Naive thymus-derived CD4-positive, alpha-beta T cell (primary cell): ENCODE measurements around the gene ENTPD8. TPM values are rescaled to one million over a fixed set of nuclear protein-coding genes. Genes with fewer than 3 reads are reported as not detected.
A peak's percentile ranks its signal among the peaks of the same experiment; 100 is the strongest.

Experiments
- ATAC-seq: fragments of 150-1000 bp; cut with Tn5 transposase; 2 replicates; pipeline ENCODE4 v1.10.0; 2021; ENCODE audit warnings: mild to moderate bottlenecking, moderate library complexity
- CTCF ChIA-PET: fragments of 350-600 bp; sonication (Branson Sonifier 250); formaldehyde crosslinking; loops from one replicate; lab custom pipeline; 2021; ENCODE audit warnings: antibody characterized with exemption; lab: Charles Lee
- POLR2A ChIA-PET: fragments of 350-600 bp; sonication (Branson Sonifier 250); formaldehyde crosslinking; loops from one replicate; lab custom pipeline; 2021; ENCODE audit warnings: antibody characterized with exemption, inconsistent platforms; lab: Charles Lee
- DNase-seq, 9 donors: peaks; one replicate each; pipeline versions ENCODE4 v3.0.0 to v3.0.0-alpha.2; 2020 to 2022; ENCODE audit warnings: mixed read lengths in 1 of 9
- H3K27ac ChIP-seq: one replicate; pipeline ENCODE4 v1.7.0; 2013; ENCODE audit warnings: mild to moderate bottlenecking, low read depth, low read length, moderate library complexity
- H3K27me3 ChIP-seq, 2 donors: one replicate each; pipeline ENCODE4 v1.7.0; 2013; ENCODE audit warnings: low read length in 2 of 2, mild to moderate bottlenecking in 2 of 2, moderate library complexity in 2 of 2; ENCODE audit not compliant: control insufficient read depth in 2 of 2, insufficient read depth in 2 of 2
- H3K36me3 ChIP-seq, 3 experiments: 1 replicate in 2 of 3; 2 replicates in 1 of 3; pipeline ENCODE4 v1.7.0; 2013; ENCODE audit warnings: low read length in 3 of 3, mild to moderate bottlenecking in 3 of 3, moderate library complexity in 1 of 3; ENCODE audit not compliant: insufficient read depth in 3 of 3, control insufficient read depth in 2 of 3
- H3K4me1 ChIP-seq, 2 donors: one replicate each; pipeline ENCODE4 v1.7.0; 2013; ENCODE audit warnings: low read length in 2 of 2, mild to moderate bottlenecking in 2 of 2, moderate library complexity in 1 of 2; ENCODE audit not compliant: control insufficient read depth in 2 of 2, insufficient read depth in 2 of 2
- H3K4me3 ChIP-seq: 2 replicates; pipeline ENCODE4 v1.7.0; 2013; ENCODE audit warnings: mild to moderate bottlenecking, low read length
- H3K9me3 ChIP-seq, 3 experiments: 1 replicate in 2 of 3; 2 replicates in 1 of 3; pipeline ENCODE4 v1.7.0; 2013; ENCODE audit warnings: low read length in 3 of 3; ENCODE audit not compliant: control insufficient read depth in 2 of 3
- H3K27ac Mint-ChIP-seq, 9 donors: one replicate each; pipeline ENCODE4 v1.8.0; 2020 to 2022; ENCODE audit warnings: mixed read lengths in 9 of 9, mild to moderate bottlenecking in 8 of 9, moderate library complexity in 5 of 9, inconsistent platforms in 2 of 9
- H3K27me3 Mint-ChIP-seq, 5 donors: one replicate each; pipeline ENCODE4 v1.8.0; 2021 to 2022; ENCODE audit warnings: mixed read lengths in 5 of 5, mild to moderate bottlenecking in 1 of 5
- H3K36me3 Mint-ChIP-seq, 5 donors: one replicate each; pipeline ENCODE4 v1.8.0; 2020 to 2022; ENCODE audit warnings: mixed read lengths in 5 of 5, mild to moderate bottlenecking in 3 of 5, inconsistent platforms in 1 of 5
- H3K4me1 Mint-ChIP-seq, 7 donors: one replicate each; pipeline ENCODE4 v1.8.0; 2020 to 2022; ENCODE audit warnings: mixed read lengths in 7 of 7, mild to moderate bottlenecking in 3 of 7, inconsistent platforms in 1 of 7
- H3K4me3 Mint-ChIP-seq, 10 donors: one replicate each; pipeline ENCODE4 v1.8.0; 2020 to 2022; ENCODE audit warnings: mild to moderate bottlenecking in 10 of 10, mixed read lengths in 10 of 10, moderate library complexity in 6 of 10, inconsistent platforms in 2 of 10
- H3K9me3 Mint-ChIP-seq, 11 donors: one replicate each; pipeline ENCODE4 v1.8.0; 2020 to 2022; ENCODE audit warnings: mixed read lengths in 11 of 11, mild to moderate bottlenecking in 4 of 11, inconsistent platforms in 1 of 11, moderate library complexity in 1 of 11
- intact Hi-C, 2 donors: fragments of 100-400 bp; cut with micrococcal nuclease; formaldehyde crosslinking; loops; one replicate each; pipeline ENCODE4 v1.15.1; 2023
- polyA plus RNA-seq, 2 donors: library from polyadenylated mRNA; unstranded; fragments of 300-500 nt; fragmentation: Illumina TruSeq; gene quantifications; one replicate each; pipeline ENCODE4 v1.2.3, GENCODE V29; 2021
- total RNA-seq, 6 experiments: library from RNA in 5 of 6; stranded (reverse) in 5 of 6; gene quantifications; 1 replicate in 5 of 6; 2 replicates in 1 of 6; pipeline ENCODE4 v1.2.3 and lab custom pipeline; 2021 to 2026

The ENTPD8 gene
- total and polyA plus RNA-seq, 7 experiments from 2014 or later = not detected

DNA sequence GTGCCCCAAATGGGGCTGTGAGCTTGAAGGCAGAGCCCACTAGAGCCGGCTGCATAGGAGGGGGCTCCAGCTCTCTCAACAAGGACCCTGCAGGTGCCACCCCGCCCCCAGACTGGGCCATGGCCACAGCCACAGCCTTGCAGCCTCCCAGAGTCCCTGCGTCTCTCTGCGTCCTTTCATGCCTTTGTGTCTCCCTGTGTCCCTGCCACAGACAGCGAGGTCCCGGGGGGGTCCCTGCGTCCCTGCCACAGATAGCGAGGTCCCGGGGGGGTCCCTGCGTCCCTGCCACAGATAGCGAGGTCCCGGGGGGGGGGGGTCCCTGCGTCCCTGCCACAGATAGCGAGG lies 11.6 kb downstream of the ENTPD8 start:
- H3K36me3 ChIP-seq = no peaks in the 10 kb centered on the region
- no peaks in the 10 kb centered on the region for H3K4me1 ChIP-seq
- H3K4me3 ChIP-seq = no peak overlapping the region
- DNase-seq = no peak
- peaks cover 0 to 6% (median 0%) of the 10 kb centered on the region in 7 donors for H3K4me1 Mint-ChIP-seq
- H3K27me3 ChIP-seq = no peaks in the 10 kb centered on the region
- intact Hi-C loops = loop anchor here in 1 of 2 donors (10.0 kb wide), 1 partner anchor 125 kb away; the partner anchor contains the start of genes MRPL41 and PNPLA7
- ATAC-seq = no peak
- H3K27me3 Mint-ChIP-seq = peaks cover 0 to 5% (median 0%) of the 10 kb centered on the region in 5 donors
- no peak overlapping the region for H3K27ac Mint-ChIP-seq
- POLR2A ChIA-PET = no interaction called here
- H3K9me3 ChIP-seq = no peaks in the 10 kb centered on the region
- H3K27ac ChIP-seq = no peak overlapping the region
- H3K4me3 Mint-ChIP-seq = no peak overlapping the region
- no peaks in the 10 kb centered on the region for H3K36me3 Mint-ChIP-seq
- CTCF ChIA-PET = no interaction called here
- H3K9me3 Mint-ChIP-seq = no peaks in the 10 kb centered on the region

DNA sequence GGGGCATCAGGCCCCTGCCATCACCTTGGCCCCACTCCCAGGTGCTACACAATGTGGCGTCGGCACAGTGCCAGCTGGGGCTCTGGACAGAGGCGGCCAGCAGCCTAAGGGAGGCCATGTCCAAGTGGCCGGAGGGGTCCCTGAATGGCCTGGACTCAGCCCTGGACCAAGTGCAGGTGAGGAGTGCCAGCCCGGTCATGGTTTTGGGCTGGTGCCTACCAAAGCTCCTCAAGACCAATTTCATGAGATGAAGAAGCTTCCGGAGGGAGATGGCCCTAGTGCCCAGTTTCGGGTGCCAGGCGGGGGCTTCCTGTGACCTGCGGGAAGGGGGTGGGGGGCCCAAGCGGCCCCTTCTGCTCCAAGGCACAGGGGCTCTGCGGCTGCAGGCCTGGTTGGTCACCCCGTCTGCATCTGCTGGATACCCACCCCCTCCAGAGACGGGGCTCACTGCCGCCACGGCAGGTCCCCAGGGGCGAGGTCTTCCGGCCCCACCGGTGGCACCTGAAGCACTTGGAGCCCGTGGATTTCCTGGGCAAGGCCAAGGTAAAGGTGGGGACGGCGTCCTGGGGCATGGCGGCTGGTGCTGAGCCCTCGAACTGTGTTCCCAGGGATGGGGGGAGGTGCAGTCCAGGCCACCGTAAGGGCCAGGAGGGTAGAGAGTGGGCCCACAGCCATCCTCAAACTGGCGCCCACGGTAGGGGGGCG lies 12.2 kb downstream of the ENTPD8 start:
- H3K27ac Mint-ChIP-seq = no peak overlapping the region
- H3K9me3 ChIP-seq = no peaks in the 10 kb centered on the region
- no peaks in the 10 kb centered on the region for H3K9me3 Mint-ChIP-seq
- peaks cover 0 to 10% (median 2%) of the 10 kb centered on the region in 7 donors for H3K4me1 Mint-ChIP-seq
- H3K36me3 Mint-ChIP-seq = no peaks in the 10 kb centered on the region
- no peak overlapping the region for H3K4me3 ChIP-seq
- no peak for DNase-seq
- H3K36me3 ChIP-seq = no peaks in the 10 kb centered on the region
- no peak for ATAC-seq
- peaks cover 0 to 9% (median 0%) of the 10 kb centered on the region in 5 donors for H3K27me3 Mint-ChIP-seq
- CTCF ChIA-PET = no interaction called here
- no peaks in the 10 kb centered on the region for H3K27me3 ChIP-seq
- no peak overlapping the region for H3K4me3 Mint-ChIP-seq
- H3K4me1 ChIP-seq = no peaks in the 10 kb centered on the region
- H3K27ac ChIP-seq = no peak overlapping the region
- POLR2A ChIA-PET = no interaction called here
- intact Hi-C loops = loop anchor here in 1 of 2 donors (10.0 kb wide), 1 partner anchor 126 kb away; the partner anchor contains the start of genes MRPL41 and PNPLA7

DNA sequence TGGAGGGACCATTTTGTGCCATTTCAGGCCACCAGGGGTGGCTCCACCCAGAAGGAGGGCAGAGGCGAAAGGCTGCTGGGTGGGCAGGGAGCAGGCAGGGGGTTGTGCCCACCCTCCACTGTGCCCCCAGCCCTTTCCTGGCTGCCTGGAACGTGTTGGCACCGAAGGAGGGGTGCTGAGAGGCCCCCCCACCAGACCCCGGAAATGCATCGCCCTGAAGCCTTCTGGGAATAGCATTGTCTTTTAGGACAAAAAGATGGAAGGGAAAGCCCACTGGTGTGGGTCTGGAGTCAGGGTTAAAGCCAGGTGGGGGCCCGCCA lies 12.9 kb downstream of the ENTPD8 start:
- Mint-ChIP-seq H3K9me3 (no peaks in the 10 kb centered on the region), H3K4me3 (no peak overlapping the region), H3K4me1 (peaks cover 0 to 10% (median 2%) of the 10 kb centered on the region in 7 donors), H3K27me3 (peaks cover 0 to 9% (median 0%) of the 10 kb centered on the region in 5 donors), H3K36me3 (no peaks in the 10 kb centered on the region), H3K27ac (no peak overlapping the region)
- CTCF ChIA-PET = no interaction called here
- POLR2A ChIA-PET = no interaction called here
- Histone ChIP-seq H3K27me3 (no peaks in the 10 kb centered on the region), H3K9me3 (no peaks in the 10 kb centered on the region), H3K4me1 (no peaks in the 10 kb centered on the region), H3K4me3 (no peak overlapping the region), H3K36me3 (no peaks in the 10 kb centered on the region), H3K27ac (no peak overlapping the region)
- ATAC-seq (no peak), DNase-seq (no peak)
- intact Hi-C loops = loop anchor here in 1 of 2 donors (10.0 kb wide), 1 partner anchor 127 kb away; the partner anchor contains the start of genes MRPL41 and PNPLA7

GRCh38 chr9:137427454-137428310 lies 13.5 kb downstream of the ENTPD8 start:
- peaks cover 0 to 10% (median 2%) of the 10 kb centered on the region in 7 donors for H3K4me1 Mint-ChIP-seq
- intact Hi-C loops = loop anchor here in 1 of 2 donors (10.0 kb wide), 1 partner anchor 127 kb away; the partner anchor contains the start of genes MRPL41 and PNPLA7
- DNase-seq = no peak
- H3K27ac ChIP-seq = no peak overlapping the region
- H3K27me3 Mint-ChIP-seq = peaks cover 0 to 9% (median 0%) of the 10 kb centered on the region in 5 donors
- POLR2A ChIA-PET = no interaction called here
- H3K27ac Mint-ChIP-seq = no peak overlapping the region
- no peaks in the 10 kb centered on the region for H3K36me3 ChIP-seq
- CTCF ChIA-PET = no interaction called here
- H3K36me3 Mint-ChIP-seq = no peaks in the 10 kb centered on the region
- H3K4me3 ChIP-seq = no peak overlapping the region
- no peaks in the 10 kb centered on the region for H3K9me3 ChIP-seq
- no peaks in the 10 kb centered on the region for H3K9me3 Mint-ChIP-seq
- no peak for ATAC-seq
- no peaks in the 10 kb centered on the region for H3K4me1 ChIP-seq
- no peaks in the 10 kb centered on the region for H3K27me3 ChIP-seq
- no peak overlapping the region for H3K4me3 Mint-ChIP-seq

DNA sequence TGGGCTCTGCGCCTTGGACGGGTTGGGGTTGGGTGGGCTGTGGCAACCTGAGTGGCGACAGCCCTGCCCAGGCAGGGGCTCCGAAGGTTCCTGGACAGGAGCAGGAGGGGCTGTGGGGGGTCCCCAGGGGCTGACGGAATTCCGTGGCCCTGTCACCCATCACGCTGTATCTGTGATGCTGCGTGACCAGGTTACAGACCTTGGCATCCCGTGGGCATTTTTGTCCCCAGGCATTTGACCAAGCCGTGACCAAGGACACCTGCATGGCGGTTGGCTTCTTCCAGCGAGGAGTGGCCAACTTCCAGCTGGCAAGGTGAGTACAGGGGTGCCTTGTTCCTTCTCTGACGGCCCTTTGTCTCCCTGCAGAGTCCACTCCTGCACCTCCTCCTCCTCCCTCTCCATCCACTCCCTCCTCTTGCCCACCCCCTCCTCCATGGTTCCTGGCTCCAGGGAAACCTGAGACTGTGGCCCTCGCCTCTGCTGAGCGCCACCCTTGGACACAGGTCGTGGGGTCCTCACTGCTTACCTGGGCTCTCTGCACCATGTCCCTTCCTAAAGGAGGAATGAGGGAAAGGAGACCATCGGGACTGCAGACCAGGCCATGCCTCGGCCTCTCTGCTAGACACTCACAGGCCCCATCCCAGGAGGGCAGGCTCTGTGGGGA lies 15.0 kb downstream of the ENTPD8 start:
- POLR2A ChIA-PET = no interaction called here

More for the DNA sequence above, 15.0 kb downstream of the ENTPD8 start:
- Histone ChIP-seq H3K9me3 (no peaks in the 10 kb centered on the region), H3K27me3 (no peaks in the 10 kb centered on the region), H3K36me3 (no peaks in the 10 kb centered on the region), H3K27ac (no peak overlapping the region), H3K4me3 (no peak overlapping the region), H3K4me1 (peaks cover 0 to 5% of the 10 kb centered on the region in 2 donors)
- Mint-ChIP-seq H3K4me1 (peaks cover 2 to 21% (median 12%) of the 10 kb centered on the region in 7 donors), H3K9me3 (no peaks in the 10 kb centered on the region), H3K36me3 (peaks cover 0 to 1% (median 0%) of the 10 kb centered on the region in 5 donors), H3K27me3 (peaks cover 0 to 9% (median 0%) of the 10 kb centered on the region in 5 donors), H3K4me3 (peak overlapping the region in 1 of 10 donors; percentile 20), H3K27ac (no peak overlapping the region)
- CTCF ChIA-PET = interaction anchor here (1.0 to 3.3 kb wide), 2 partner anchors 17 to 124 kb away, joined by 3 to 19 read pairs; partner anchors contain the start of gene NRARP
- DNase-seq (no peak), ATAC-seq (no peak)
- intact Hi-C loops = loop anchor here in 1 of 2 donors (10.0 kb wide), 1 partner anchor 129 kb away; the partner anchor contains the start of genes MRPL41 and PNPLA7
